GM19238 (cell line): ENCODE results near the gene PRDM16.

Source experiments
- DNase-seq: peaks from one replicate; pipeline ENCODE4 v3.0.0; 2011; ENCODE audit warnings: low spot score; ENCODE audit not compliant: insufficient read length

Gene PRDM16

DNA sequence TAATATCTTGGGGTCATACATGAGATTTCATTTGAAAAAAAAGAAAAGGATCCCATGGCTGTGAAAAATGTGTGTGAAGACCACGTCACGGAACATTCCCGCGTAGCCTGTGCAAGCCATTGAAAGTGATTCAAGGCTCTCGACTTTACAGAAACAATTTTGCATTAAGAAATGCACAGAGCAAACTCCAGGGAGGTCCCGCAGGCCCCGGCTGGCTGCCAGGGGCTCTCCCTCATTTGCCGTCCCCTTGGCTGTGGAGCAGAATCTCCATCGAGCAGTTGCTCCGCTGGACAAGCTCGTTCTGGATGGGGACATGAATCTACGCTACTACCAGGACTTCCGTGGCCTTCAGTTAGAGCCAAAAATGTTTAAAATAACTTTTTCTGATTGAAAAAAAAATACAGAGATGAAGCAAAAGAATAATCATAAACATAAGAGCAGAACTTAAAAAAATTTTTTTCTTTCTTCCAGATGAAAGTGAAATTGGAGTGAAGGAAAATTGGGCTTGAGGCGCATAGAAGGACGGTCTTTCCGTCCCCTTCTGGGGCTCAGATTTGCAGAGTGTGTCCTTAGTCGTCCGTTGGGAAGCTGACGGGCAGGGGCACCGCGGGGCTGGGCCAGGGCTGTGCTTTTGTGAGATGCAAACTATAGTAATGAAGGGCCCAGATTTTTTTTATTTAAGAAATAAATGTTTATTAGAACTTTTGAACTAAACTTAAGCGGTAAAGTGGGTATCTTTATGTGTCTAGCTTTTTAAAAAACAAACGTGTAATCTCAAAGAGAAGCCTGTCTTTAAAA is 317.4 kb downstream of the PRDM16 start:
- DNase-seq, result no peak

DNA sequence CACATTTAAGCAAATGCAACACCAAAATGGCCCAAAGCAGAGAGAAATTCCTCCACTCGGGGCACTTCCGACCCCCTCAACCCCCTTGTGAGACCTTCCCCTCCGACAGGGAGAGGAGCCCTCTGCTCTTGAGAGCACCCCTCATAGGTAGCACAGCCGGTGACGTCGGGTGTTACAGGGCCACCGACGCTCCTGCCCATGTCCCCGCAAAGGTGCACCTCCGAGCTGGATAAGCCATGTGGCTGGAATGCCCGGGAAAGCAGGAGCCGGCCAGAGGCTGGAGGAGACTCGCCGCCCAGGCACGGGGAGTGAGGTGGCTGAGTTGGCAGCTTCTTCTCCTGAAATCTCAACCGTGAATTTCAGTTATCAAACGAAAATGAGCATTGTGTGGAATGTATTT is 318.4 kb downstream of the PRDM16 start:
- no peak for DNase-seq

DNA sequence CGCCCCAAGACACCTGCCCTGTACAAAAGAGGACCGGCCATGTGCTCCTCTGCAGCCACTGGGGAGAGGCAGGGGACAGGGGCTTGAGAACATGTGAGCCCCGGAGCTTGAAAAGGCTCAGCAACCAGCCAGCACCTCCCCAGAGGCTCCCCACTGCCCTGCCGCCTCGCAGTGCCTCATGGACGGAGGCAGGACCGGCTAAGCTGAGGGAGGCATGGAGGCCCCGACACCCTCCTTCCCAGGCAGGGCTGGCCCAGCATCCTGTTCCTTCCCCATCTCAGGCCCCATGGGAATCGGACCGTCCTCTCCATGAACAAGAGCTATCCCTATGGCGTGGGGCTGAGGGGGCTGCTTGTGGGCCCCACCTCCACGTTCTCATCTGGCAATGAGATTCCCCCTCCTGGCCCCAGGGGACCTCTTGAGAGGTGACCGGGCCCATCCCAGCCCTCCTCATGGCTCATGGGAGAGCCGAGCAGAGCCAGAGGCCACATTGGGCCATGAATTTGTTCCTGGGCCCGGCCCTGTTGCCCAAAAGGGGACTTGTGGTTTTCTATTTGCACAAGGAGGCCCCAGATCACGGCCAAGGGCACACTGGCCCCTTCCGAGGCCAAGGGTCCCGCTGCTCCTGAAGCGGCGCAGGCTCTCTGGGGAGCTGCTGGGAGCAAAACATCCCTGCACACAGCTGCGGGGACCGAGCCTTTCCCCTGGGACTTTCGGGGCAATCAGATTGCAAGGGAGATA is 320.3 kb downstream of the PRDM16 start:
- no peak for DNase-seq

DNA sequence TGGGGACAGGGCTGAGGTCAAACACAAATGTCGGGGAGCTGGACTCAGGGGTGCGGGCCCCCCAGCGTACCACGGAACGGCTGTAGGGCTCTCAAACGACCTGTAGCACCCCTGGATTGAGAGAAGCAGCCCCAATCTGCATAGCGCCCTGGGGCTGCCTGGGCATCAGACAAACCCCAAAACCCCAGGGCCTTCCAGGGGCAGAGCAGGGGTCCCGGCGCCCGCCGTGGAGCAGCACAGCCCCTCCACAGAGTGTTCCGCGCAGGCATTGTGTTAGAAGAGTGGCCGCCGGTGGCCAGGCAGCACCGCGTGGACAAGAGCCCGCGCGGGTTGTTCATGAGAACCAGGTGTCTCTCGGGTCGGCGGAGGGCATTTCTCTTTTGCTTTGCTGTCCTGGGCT is 321.3 kb downstream of the PRDM16 start:
- DNase-seq, result no peak

DNA sequence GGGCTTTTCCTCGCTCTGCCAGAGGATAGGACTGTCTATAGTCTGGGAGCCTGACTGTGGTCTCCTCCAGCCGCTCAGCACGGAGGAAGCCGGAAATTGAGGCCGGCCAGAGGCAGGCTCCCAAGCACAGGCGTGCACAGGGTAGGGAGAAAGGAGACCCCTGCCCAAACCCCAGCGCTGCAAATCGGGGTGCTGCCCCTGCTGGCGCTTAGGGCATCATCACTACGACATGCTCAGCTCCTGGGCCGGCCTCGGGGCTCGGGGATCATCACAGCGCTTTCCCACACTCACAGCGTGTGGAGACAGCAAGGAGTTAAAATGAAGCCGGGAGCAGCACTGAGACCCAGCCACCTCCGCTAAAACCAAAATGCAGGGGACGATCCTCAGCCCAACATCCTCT is 322.7 kb downstream of the PRDM16 start:
- DNase-seq, result no peak

DNA sequence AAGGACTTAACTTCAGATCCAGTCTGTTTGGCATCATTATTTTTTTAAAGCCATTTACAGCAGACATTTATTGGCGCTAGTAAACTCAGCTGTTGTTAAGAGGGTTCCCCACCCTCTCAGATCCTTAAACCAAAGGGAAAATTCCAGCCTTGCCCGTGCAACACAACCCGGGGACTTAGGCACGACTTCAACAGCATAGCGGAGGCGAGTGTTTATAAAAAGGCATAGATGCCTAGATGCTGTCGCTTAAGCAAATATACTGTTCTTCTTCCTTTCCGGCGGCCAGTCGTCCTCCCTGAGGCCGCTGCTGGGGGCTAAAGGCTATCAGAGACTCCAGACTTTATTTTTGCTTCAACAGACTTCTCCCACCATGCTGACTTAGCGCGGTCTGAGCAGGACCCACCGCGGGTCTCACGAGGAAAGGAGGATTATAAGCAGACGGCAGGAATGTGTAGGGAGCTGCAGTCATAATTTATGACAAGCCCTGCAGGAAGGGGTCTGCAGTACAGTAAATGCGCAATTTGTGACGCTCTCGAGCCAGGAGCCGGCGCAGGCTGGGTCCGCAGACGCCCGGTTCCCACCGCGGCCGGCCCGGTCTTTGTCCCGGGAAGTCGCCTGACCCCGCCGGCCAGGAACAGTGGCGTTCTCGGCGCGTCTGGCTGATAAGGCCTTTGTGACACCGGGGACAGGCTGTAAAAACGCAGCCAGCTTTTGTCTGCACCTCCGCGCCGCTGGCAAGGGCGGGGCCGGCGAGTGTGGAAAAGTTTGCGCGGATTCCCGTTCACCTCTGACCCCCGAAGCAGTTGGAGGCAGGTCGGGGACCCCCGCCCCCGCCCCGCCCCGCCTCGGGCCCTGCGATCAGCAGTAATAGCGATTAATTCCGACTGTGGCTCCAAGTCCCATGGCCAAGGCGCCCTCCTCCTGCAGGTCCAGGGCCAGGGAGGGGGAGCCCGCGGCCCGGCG is 324.3 kb downstream of the PRDM16 start:
- no peak for DNase-seq

DNA sequence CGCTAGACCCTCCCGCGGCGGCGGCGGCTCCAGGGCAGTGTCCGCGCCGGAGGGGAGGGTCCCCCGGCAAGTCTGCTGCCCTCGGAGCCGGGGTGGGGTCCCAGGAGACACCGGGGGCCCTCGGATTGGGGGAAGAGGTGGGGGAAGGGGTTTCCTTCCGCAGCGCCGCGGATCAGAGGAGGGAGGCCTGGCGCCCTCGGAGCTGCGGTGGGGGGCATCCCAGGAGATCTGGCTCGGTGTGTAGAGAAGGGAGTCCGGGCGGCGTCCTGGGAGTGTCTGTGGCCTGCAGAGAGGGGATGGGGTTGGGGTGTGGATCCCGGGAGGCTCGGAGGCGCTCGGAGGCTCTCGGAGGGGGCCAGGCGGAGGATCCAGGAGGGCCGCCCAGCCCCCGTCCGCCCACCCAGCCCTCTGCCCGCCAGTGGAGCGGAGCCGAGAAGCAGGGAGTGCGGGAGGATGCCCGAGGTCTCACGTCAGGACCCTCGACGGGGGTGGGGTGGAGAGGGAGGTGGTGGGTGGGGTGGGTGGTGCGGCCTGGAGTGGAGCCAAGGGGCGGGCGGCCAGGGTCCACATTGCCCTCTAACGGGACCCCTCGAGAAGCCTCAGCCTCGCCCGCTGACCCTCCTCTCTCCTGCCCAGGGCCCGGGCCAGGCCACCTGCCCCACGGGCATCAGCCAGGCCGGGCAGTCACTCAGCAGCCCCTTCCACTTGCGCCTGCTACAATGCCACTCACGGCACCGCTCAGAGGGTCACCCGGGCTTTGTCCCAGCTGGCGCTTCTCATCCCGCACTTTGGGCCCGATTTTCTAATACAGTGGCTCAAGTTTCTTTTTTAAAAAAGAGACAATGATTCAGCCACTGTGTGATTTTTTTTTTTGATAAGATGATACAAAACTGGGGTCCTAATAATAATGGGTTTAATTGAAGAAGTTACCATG is 325.3 kb downstream of the PRDM16 start:
- no peak for DNase-seq

DNA sequence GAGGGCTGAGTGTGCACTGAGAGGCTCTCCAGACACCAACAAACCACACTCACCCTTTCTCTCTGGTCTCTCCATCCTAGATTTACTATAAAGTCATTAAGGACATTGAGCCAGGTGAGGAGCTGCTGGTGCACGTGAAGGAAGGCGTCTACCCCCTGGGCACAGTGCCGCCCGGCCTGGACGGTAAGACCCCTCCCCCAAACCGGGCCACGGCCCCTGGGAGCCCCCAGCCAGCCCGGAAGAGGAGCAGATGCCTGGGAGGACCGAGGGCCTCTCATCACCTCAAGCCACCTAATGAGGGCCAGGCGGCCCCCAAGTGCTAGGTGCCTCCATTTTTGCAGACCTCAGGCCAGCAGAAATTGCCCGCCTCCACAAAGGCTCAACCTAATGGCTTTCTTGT is 327.4 kb downstream of the PRDM16 start:
- DNase-seq, result no peak

DNA sequence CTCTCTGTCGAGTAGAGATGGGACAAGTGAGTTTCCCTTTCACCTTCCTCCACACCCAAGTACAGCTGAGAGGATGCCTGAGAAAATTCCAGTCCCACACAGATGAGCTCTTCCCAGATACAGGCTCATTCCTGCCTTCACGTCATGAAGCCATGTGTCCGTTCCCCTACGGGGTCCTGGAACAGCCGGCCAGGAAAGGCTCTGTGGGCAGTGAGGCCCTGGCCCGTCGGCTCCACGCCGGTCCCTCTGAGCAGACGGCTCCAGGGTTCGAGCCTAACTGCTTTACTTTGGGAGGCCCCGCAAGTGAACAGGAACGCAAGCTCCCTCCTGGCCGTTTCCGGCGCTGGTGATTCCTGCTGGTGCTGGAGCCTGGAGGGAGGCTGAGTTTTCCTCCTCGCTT is 328.3 kb downstream of the PRDM16 start:
- no peak for DNase-seq

DNA sequence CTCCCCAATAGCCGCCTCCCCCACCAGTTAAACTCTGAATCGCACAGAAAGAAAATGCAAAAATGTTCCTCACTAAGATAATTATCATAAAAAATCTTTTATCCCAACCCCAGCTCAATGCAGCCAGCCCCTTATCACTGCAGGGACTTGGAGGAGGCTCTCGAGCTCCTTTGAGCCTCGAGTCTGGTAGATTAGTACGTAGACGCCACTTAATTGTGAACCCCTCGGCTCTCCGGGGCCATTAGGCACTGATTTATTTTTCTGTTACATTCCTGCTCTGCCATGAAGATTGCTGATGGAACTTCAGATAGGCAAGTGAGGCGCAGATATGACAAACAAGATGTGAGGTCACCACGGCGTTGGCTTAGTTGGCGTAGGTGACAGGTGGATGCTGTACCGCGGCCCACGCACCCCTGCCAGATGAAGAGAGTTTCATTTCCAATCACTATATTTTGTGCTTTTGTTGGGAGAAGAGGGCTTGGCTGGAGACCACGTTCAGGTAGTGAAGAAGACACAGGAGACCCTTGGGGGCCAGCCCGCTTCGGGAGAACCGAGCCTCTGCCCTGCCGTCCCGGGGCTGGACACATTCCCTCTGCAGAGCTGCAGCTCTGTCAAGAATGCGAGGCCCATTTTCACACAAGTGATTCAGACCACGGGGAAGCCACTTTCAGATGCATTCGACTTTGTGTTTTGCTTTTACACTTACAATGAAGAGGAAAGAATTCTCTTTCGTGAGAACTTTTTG is 329.6 kb downstream of the PRDM16 start:
- DNase-seq, result no peak

DNA sequence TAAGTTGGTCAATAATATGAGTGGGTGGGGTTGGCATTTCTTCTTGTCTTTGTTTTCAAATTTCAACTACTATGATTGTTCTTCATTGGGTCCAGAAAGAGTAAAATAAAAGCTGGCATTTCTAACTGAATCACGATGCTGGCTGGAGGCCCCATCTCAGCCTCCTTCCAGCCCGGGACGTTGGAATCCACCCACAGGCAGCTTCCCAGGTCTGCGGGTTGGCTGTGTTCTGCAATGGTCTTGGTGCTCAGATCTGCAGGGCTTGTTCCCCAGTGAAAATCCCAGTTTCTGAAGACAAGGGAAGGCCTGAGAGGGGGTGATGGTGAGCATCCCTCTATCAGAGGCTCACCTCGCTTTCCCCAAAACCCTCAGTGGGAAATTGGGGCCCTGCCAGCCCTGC is 330.7 kb downstream of the PRDM16 start:
- no peak for DNase-seq

DNA sequence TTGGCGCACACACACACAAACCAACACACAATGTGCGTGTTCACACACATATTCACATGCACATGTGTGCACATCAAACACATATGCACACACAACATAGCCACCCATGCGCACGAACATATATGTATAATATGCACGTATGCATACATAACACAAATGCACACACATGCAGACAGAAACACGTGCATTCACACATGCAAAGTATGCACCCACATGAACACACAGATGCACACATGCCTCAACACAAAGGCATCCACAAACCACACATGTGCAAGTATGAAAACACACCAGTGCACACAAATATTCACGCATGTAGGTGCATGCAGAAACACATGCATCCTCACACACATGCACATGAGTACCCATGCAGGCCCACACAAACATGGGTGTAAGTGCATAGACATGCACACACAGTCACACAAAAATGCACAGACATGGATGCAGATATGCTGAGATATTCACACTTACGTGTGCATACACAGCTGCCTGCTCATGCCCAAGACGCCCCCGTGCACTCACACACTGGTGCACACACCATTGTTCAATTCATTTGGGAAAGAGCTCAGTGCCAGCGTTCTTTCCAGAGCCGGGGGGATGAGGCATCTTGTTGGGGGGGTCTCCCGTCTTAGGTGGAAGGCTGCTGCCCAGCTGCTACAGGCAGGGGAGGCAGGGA is 332.7 kb downstream of the PRDM16 start:
- DNase-seq, result no peak

DNA sequence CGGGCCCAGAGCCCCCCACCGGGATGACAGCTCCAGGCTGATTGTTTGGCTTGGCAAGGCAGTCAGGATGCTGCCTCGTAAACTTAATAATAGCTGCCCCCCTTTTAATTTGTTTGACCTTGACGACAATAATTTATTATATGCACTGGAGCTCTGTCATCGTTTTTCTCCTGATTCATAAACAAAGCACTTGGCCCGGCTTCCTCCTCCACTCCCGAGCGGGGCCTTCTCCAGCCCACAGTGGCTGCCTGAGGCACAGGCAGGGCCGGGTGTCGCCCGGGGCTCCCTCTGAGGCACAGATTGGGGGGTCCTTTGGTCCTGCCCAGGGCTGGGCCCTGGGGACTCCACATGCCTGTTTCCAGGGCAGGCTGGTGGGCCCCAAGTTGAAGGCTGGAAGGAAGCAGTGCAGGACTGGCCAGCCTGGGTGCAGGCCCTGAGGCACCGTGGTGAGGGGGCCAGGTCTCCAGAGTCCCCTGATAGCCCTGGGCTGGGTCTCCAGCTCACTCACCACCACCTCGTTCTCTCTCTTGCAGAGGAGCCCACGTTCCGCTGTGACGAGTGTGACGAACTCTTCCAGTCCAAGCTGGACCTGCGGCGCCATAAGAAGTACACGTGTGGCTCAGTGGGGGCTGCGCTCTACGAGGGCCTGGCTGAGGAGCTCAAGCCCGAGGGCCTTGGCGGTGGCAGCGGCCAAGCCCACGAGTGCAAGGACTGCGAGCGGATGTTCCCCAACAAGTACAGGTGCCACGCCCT is 333.4 kb downstream of the PRDM16 start:
- no peak for DNase-seq

DNA sequence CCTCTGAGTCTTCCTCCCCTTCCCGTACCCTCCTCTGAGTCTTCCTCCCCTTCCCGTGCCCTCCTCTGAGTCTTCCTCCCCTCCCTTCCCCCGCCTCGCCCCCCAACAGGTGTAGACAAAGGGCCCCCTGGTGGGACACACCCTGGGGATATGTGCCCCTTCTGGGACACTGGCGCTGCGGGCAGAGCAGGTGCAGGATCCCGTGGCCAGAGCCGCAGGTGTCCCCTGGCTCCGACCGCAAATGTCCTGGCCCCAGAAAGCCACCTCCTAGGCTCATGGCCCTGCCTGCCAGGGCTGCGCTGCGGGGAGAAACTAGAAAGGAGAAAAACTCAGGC is 334.0 kb downstream of the PRDM16 start:
- no peak for DNase-seq

DNA sequence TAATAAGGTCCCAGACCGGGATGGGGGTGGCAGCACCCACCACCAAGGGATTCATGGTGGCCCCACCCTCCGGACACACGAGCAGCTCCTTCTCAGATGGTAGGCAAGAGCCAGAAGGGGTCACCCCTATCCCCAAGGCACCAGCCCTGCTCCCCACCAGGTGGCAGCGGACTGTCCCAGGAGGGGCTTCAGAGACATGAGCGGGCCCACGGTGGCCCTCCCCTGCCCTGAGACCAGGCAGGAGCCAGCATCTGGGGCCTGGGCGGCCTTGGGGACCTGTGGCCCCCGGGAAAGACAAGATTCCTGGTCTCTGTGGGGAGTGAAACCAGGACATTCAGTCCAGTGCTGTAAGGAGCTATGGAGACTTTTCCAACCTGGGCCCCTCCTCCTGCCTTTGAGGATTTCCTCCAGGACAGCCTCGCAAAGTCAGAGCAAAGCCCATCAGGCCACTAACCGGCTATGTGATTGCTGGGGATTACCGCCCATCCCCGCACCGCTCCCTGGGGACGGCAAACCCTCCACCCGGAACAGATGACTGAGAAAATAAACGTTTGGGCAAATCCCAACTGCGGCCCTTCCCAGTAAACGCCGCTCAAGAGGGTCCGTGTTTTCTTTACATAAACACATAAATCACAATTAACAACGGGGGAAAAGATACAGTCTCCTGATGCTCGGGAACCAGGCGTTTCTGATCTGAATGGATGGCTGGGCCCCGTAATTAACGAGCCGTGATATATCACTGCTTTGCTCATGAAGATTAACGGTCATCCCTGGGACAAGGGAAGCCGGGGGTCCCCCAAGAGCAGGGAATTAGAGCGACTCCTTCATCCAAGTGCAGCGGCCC is 334.6 kb downstream of the PRDM16 start:
- DNase-seq, result no peak

DNA sequence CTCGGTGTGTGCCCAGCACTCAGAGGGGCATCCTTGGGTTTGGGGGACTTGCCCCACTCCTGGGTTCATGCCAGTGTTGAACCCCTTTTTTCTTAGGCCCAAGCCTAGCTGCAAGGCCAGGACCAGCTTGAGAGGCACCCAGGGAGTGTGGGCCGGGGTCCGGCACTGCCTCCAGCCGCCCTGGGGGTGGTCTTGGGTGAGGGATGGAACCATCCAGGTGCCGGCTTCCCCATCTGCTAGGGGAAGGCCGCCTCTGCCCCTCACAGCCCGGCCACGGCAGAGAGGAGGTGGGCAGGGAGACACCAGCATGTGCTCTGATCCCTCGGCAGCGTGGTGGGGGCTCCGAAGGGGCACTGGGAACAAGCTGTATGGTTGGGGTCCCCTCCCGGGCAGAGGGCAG is 335.3 kb downstream of the PRDM16 start:
- no peak for DNase-seq

DNA sequence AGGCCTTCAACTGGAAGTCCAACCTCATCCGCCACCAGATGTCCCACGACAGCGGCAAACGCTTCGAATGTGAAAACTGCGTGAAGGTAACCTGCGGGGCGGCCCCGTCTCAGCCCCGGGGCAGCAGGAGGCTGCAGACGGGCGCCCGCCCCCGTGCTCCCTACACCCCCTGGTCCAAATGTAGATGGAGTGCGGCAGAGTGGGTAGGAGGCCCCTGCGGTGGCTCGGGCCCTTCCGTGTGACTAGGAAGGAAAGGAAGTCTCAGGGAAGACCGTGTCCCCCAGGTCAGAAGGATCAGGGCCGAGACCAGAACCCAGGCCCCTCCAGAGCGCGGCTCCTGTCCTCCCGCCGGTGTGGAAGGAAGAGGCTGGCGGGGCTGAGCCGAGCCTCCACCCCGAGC is 335.8 kb downstream of the PRDM16 start:
- DNase-seq, result no peak

DNA sequence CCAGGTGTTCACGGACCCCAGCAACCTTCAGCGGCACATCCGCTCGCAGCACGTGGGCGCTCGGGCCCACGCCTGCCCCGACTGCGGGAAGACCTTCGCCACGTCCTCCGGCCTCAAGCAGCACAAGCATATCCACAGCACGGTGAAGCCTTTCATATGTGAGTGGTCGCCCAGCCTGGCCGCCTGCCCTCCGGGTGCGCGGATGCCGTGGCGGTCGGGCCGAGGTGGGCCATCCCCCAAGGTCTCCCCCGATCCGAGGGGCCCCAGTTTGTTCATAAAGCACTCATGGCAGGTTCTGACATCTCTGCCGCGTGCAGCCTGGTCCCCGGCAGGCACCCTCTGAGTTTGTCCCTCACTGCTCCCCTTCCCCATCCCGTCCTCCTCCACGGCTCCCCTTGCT is 336.5 kb downstream of the PRDM16 start:
- DNase-seq, result no peak
